Measurements from ENCODE around the gene GGTA1. TPM values are rescaled to one million over a fixed set of nuclear protein-coding genes. Genes with fewer than 3 reads are reported as not detected.
"Not testable (repeated sequence)": the region's sequence is repeated elsewhere in the genome, so short reads cannot be mapped to it uniquely, and the experiment has no call there.

The GGTA1 gene
- total RNA-seq, 2 donors from 2014 or later, result not detected

GRCh38 chr9:121518634-121519033 is 19.0 kb upstream of the GGTA1 start:
- ATAC-seq (replicated peaks in 1 of 2) (no peak), DNase-seq (no peak)
- peaks cover 0 to 3% of the 10 kb centered on the region in 2 donors for H3K36me3 Mint-ChIP-seq (ENCODE audit: insufficient read depth in 2 of 2)
- H3K9me3 Mint-ChIP-seq, result peaks cover 3% of the 10 kb centered on the region in 2 donors
- no peaks in the 10 kb centered on the region for H3K4me1 Mint-ChIP-seq (ENCODE audit: low read depth)
- H3K27ac Mint-ChIP-seq, result no peak overlapping the region
- peaks cover 10% of the 10 kb centered on the region for H3K27me3 Mint-ChIP-seq (ENCODE audit: low read depth)
- no peak overlapping the region for H3K4me3 Mint-ChIP-seq

GRCh38 chr9:121513166-121513565 is 13.5 kb upstream of the GGTA1 start:
- H3K36me3 Mint-ChIP-seq (ENCODE audit: insufficient read depth in 2 of 2), result not testable (repeated sequence)

GRCh38 chr9:121510766-121511550 is 11.3 kb upstream of the GGTA1 start:
- H3K4me3 Mint-ChIP-seq, result no peak overlapping the region
- no peaks in the 10 kb centered on the region for H3K4me1 Mint-ChIP-seq (ENCODE audit: low read depth)
- H3K9me3 Mint-ChIP-seq, result no peaks in the 10 kb centered on the region
- peaks cover 2% of the 10 kb centered on the region for H3K27me3 Mint-ChIP-seq (ENCODE audit: low read depth)
- no peak for ATAC-seq (replicated peaks in 1 of 2)
- no peak for DNase-seq
- no peaks in the 10 kb centered on the region for H3K36me3 Mint-ChIP-seq (ENCODE audit: insufficient read depth in 2 of 2)
- no peak overlapping the region for H3K27ac Mint-ChIP-seq

More at GRCh38 chr9:121513166-121513565, 13.5 kb upstream of the GGTA1 start:
- not testable (repeated sequence) for DNase-seq; H3K4me3 Mint-ChIP-seq; ATAC-seq (replicated peaks in 1 of 2); H3K27ac Mint-ChIP-seq; H3K9me3 Mint-ChIP-seq; H3K4me1 Mint-ChIP-seq (ENCODE audit: low read depth); H3K27me3 Mint-ChIP-seq (ENCODE audit: low read depth)

GRCh38 chr9:121509180-121509579 is 9.5 kb upstream of the GGTA1 start:
- no peaks in the 10 kb centered on the region for H3K9me3 Mint-ChIP-seq
- ATAC-seq (replicated peaks in 1 of 2), result no peak
- peaks cover 6% of the 10 kb centered on the region for H3K27me3 Mint-ChIP-seq (ENCODE audit: low read depth)
- no peaks in the 10 kb centered on the region for H3K4me1 Mint-ChIP-seq (ENCODE audit: low read depth)
- no peak for DNase-seq
- no peak overlapping the region for H3K4me3 Mint-ChIP-seq
- H3K27ac Mint-ChIP-seq, result no peak overlapping the region
- no peaks in the 10 kb centered on the region for H3K36me3 Mint-ChIP-seq (ENCODE audit: insufficient read depth in 2 of 2)

- DNase-seq, result no peak
- no peaks in the 10 kb centered on the region for H3K9me3 Mint-ChIP-seq
- no peak overlapping the region for H3K4me3 Mint-ChIP-seq
- no peak overlapping the region for H3K27ac Mint-ChIP-seq
- no peaks in the 10 kb centered on the region for H3K36me3 Mint-ChIP-seq (ENCODE audit: insufficient read depth in 2 of 2)
- peaks cover 11% of the 10 kb centered on the region for H3K27me3 Mint-ChIP-seq (ENCODE audit: low read depth)
- no peaks in the 10 kb centered on the region for H3K4me1 Mint-ChIP-seq (ENCODE audit: low read depth)
- ATAC-seq (replicated peaks in 1 of 2), result no peak
These were observed 8.8 kb upstream of the GGTA1 start for GRCh38 chr9:121508415-121508814.

GRCh38 chr9:121505903-121506735 is 6.5 kb upstream of the GGTA1 start:
- Mint-ChIP-seq H3K4me1 (ENCODE audit: low read depth) (no peaks in the 10 kb centered on the region), H3K36me3 (ENCODE audit: insufficient read depth in 2 of 2) (no peaks in the 10 kb centered on the region), H3K27ac (no peak overlapping the region), H3K4me3 (no peak overlapping the region), H3K9me3 (no peaks in the 10 kb centered on the region), H3K27me3 (ENCODE audit: low read depth) (peaks cover 21% of the 10 kb centered on the region)
- ATAC-seq (replicated peaks in 1 of 2), result no peak
- DNase-seq, result no peak

GRCh38 chr9:121503444-121503843 is 3.8 kb upstream of the GGTA1 start:
- peaks cover 41% of the 10 kb centered on the region for H3K27me3 Mint-ChIP-seq (ENCODE audit: low read depth)
- no peaks in the 10 kb centered on the region for H3K9me3 Mint-ChIP-seq
- ATAC-seq (replicated peaks in 1 of 2), result no peak
- H3K27ac Mint-ChIP-seq, result no peak overlapping the region
- peaks cover 9% of the 10 kb centered on the region for H3K4me1 Mint-ChIP-seq (ENCODE audit: low read depth)
- no peak overlapping the region for H3K4me3 Mint-ChIP-seq
- DNase-seq, result no peak
- H3K36me3 Mint-ChIP-seq (ENCODE audit: insufficient read depth in 2 of 2), result no peaks in the 10 kb centered on the region

GRCh38 chr9:121500165-121500478 is 478 bp upstream of the GGTA1 start:
- H3K4me3 Mint-ChIP-seq, result peak overlapping the region; percentile 63
- peaks cover 0 to 7% of the 10 kb centered on the region in 2 donors for H3K36me3 Mint-ChIP-seq (ENCODE audit: insufficient read depth in 2 of 2)
- peaks cover 65% of the 10 kb centered on the region for H3K27me3 Mint-ChIP-seq (ENCODE audit: low read depth)
- peaks cover 14% of the 10 kb centered on the region for H3K4me1 Mint-ChIP-seq (ENCODE audit: low read depth)
- H3K27ac Mint-ChIP-seq, result no peak overlapping the region
- ATAC-seq (replicated peaks in 1 of 2), result no peak
- DNase-seq, result no peak
- H3K9me3 Mint-ChIP-seq, result peaks cover 6 to 7% of the 10 kb centered on the region in 2 donors

GRCh38 chr9:121499177-121499426 is 542 bp downstream of the GGTA1 start:
- peaks cover 6 to 7% of the 10 kb centered on the region in 2 donors for H3K9me3 Mint-ChIP-seq
- H3K4me3 Mint-ChIP-seq, result peak overlapping the region; percentile 82 to 95
- ATAC-seq (replicated peaks in 1 of 2) (peak; percentile 26 to 37), DNase-seq (peak in 1 of 2 donors; percentile 12)
- H3K27me3 Mint-ChIP-seq (ENCODE audit: low read depth), result peaks cover 70% of the 10 kb centered on the region
- peaks cover 0 to 7% of the 10 kb centered on the region in 2 donors for H3K36me3 Mint-ChIP-seq (ENCODE audit: insufficient read depth in 2 of 2)
- no peak overlapping the region for H3K27ac Mint-ChIP-seq
- H3K4me1 Mint-ChIP-seq (ENCODE audit: low read depth), result peaks cover 14% of the 10 kb centered on the region

GRCh38 chr9:121498487-121499176 is 1.0 kb downstream of the GGTA1 start:
- Mint-ChIP-seq H3K9me3 (peaks cover 6 to 7% of the 10 kb centered on the region in 2 donors), H3K36me3 (ENCODE audit: insufficient read depth in 2 of 2) (peaks cover 0 to 7% of the 10 kb centered on the region in 2 donors), H3K27me3 (ENCODE audit: low read depth) (peaks cover 72% of the 10 kb centered on the region), H3K4me1 (ENCODE audit: low read depth) (peaks cover 14% of the 10 kb centered on the region), H3K27ac (no peak overlapping the region), H3K4me3 (peak overlapping the region; percentile 82 to 95)
- ATAC-seq (replicated peaks in 1 of 2), result peak; percentile 18 to 46
- DNase-seq, result peak; percentile 4 to 12

- Mint-ChIP-seq H3K27ac (no peak overlapping the region), H3K4me3 (peak overlapping the region; percentile 82 to 95), H3K4me1 (ENCODE audit: low read depth) (peaks cover 14% of the 10 kb centered on the region), H3K36me3 (ENCODE audit: insufficient read depth in 2 of 2) (peaks cover 0 to 7% of the 10 kb centered on the region in 2 donors), H3K27me3 (ENCODE audit: low read depth) (peaks cover 67% of the 10 kb centered on the region), H3K9me3 (peaks cover 6 to 7% of the 10 kb centered on the region in 2 donors)
- ATAC-seq (replicated peaks in 1 of 2), result peak; percentile 73 to 78
- DNase-seq, result peak; percentile 61 to 68
These were observed 1.5 kb downstream of the GGTA1 start for GRCh38 chr9:121498150-121498486.

GRCh38 chr9:121495976-121496375 is 3.7 kb downstream of the GGTA1 start:
- Mint-ChIP-seq H3K27ac (no peak overlapping the region), H3K36me3 (ENCODE audit: insufficient read depth in 2 of 2) (peaks cover 0 to 7% of the 10 kb centered on the region in 2 donors), H3K27me3 (ENCODE audit: low read depth) (peaks cover 60% of the 10 kb centered on the region), H3K4me3 (no peak overlapping the region), H3K4me1 (ENCODE audit: low read depth) (peaks cover 14% of the 10 kb centered on the region), H3K9me3 (peaks cover 6 to 7% of the 10 kb centered on the region in 2 donors)
- DNase-seq (no peak), ATAC-seq (replicated peaks in 1 of 2) (no peak)

- Mint-ChIP-seq H3K27ac (no peak overlapping the region), H3K36me3 (ENCODE audit: insufficient read depth in 2 of 2) (peaks cover 0 to 7% of the 10 kb centered on the region in 2 donors), H3K27me3 (ENCODE audit: low read depth) (peaks cover 47% of the 10 kb centered on the region), H3K9me3 (peaks cover 6 to 7% of the 10 kb centered on the region in 2 donors), H3K4me1 (ENCODE audit: low read depth) (peaks cover 12% of the 10 kb centered on the region), H3K4me3 (no peak overlapping the region)
- ATAC-seq (replicated peaks in 1 of 2) (no peak), DNase-seq (no peak)
These were observed 5.5 kb downstream of the GGTA1 start for GRCh38 chr9:121494192-121494591.
